GM12875 (cell line): ENCODE data around the gene FBXL17.

Experiments
- H3K4me3 ChIP-seq: one replicate; pipeline ENCODE4 v1.5.1; 2011; ENCODE audit warnings: low read depth, low read length, control low read depth
- TF ChIP-seq, protein P1 (sequence below): IDR thresholded peaks from 2 replicates; pipeline ENCODE4 v1.5.1; 2011; ENCODE audit warnings: low read depth, mild to moderate bottlenecking, control low read depth, inconsistent platforms, low read length, moderate library complexity, borderline replicate concordance; ENCODE audit not compliant: insufficient read depth

FBXL17 gene

DNA sequence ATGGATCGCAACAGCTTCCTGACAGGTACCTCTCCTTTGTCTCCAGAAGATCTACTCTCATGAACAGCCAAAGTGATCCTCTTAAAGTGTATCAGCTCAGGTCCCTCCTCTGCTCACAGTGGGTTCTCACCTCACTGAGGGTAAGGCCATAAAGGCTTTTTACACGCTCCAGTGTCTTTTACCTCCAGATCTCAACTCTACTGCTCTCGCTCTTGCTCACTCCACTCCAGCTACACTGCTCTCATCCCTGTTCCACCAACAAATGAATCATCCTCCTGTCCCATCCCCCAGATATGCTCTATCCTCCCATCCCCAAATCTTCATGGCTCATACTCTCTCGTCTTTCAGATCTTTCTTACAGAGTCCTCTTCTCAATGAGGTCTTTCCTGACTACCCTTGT, 462.5 kb downstream of the FBXL17 start:
- H3K4me3 ChIP-seq = no peak overlapping the region
- TF ChIP-seq, protein P1, sequence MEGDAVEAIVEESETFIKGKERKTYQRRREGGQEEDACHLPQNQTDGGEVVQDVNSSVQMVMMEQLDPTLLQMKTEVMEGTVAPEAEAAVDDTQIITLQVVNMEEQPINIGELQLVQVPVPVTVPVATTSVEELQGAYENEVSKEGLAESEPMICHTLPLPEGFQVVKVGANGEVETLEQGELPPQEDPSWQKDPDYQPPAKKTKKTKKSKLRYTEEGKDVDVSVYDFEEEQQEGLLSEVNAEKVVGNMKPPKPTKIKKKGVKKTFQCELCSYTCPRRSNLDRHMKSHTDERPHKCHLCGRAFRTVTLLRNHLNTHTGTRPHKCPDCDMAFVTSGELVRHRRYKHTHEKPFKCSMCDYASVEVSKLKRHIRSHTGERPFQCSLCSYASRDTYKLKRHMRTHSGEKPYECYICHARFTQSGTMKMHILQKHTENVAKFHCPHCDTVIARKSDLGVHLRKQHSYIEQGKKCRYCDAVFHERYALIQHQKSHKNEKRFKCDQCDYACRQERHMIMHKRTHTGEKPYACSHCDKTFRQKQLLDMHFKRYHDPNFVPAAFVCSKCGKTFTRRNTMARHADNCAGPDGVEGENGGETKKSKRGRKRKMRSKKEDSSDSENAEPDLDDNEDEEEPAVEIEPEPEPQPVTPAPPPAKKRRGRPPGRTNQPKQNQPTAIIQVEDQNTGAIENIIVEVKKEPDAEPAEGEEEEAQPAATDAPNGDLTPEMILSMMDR = no peak

GRCh38 chr5:107917983-107918382, 463.9 kb downstream of the FBXL17 start:
- TF ChIP-seq, protein P1 = no peak
- H3K4me3 ChIP-seq = no peak overlapping the region

DNA sequence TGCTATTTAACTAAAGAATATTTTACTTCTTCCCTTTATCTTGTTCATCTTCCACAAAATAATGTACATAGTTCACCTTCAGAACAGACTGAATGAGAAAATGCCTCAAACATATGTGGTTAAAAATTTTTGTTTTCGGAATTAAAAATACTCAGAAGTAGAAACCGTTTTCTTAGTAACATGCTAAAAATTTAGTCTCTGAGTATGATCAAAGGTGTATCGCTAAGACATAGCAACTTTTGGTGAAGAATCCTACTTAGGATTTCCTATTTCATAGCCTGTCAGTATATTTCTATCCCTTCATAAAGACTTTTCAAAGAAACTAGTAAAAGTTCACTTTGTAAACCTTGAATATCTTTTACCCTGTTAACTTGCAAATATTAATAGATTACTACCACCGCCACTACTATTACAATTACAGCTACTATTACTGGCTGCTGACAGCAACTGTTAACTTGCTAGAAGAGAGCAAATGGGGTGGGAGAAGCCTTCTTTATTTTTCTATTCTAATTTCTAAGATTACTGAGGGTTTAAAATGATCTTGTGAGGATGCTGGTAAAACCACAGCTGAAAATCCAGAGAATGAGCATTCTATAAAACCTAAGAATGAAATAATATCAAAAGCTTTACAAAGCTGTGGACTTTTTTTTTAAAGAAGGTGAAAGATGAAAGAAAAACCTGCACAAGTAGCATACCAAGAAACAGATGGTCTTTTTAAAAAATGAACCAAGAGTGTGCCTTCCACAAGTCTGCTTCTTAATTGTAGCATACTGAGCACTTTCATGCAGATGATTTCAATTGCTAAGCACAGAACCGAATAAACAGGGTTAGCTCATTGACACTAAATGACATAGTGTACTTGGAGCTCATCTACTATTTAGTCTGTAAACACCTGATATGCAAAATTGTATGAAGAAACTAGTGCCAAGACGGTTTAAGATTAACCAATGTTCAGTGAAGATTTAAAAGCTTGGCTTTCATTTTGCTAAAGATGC, 464.9 kb downstream of the FBXL17 start:
- no peak overlapping the region for H3K4me3 ChIP-seq
- TF ChIP-seq, protein P1 = no peak

DNA sequence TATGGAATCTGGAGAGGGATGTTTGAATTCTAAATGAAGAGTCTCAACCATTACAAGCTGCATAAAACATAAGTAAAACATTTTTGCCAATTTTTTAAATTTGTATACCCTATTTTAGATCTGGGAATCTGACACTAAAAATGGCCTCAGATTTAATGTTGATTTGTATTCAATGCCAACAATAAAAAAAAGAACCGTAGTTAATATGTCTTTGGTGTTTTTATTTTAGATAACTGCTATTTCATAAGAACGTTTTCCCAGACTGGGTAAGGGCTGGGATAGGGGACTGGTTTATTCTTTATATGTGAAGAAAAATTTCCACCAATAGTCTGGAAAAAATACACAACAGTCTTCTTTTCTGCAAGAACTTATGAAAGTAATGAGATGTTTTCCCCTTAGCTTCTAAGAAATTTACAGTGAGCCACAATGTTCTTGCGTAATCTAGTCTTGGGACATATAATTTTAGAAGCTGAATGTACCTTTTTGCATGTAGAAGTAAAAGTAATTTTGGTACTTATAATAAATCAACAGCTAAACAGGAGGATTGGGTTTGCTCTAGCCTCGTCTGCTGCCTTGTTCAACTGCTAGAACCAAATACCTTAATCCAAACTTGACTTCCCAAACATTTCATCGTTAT, 466.6 kb downstream of the FBXL17 start:
- TF ChIP-seq, protein P1 = no peak
- no peak overlapping the region for H3K4me3 ChIP-seq

GRCh38 chr5:107913494-107913893, 468.4 kb downstream of the FBXL17 start:
- TF ChIP-seq, protein P1 = no peak
- no peak overlapping the region for H3K4me3 ChIP-seq

GRCh38 chr5:107900721-107901120, 481.2 kb downstream of the FBXL17 start:
- H3K4me3 ChIP-seq = no peak overlapping the region
- TF ChIP-seq, protein P1 = no peak
